Gastrocnemius medialis (tissue), 4 donors: ENCODE data around the gene CDK9. TPM values are rescaled to one million over a fixed set of nuclear protein-coding genes. Genes with fewer than 3 reads are reported as not detected.
"Not testable (repeated sequence)": the region's sequence is repeated elsewhere in the genome, so short reads cannot be mapped to it uniquely, and the experiment has no call there.

Experiments used
- ATAC-seq, 2 donors: fragments of 150-250 bp; one replicate each; pipeline ENCODE4 v1.9.1; 2016
- DNase-seq, 2 donors: peaks; one replicate each; pipeline ENCODE4 v3.0.0-alpha.2; 2019
- H3K27ac ChIP-seq, 4 donors: fragments of 200-600 bp; sonication (generic); 1 replicate in 1 of 4; 2 replicates in 3 of 4; pipeline ENCODE4 v1.5.1; 2016 to 2018; ENCODE audit warnings: mild to moderate bottlenecking in 2 of 4, moderate library complexity in 1 of 4
- H3K27me3 ChIP-seq, 3 donors: fragments of 200-600 bp; sonication (generic) in 2 of 3; 1 replicate in 1 of 3; 2 replicates in 2 of 3; pipeline versions ENCODE4 v1.5.1 to v1.6.0; 2016 to 2019; ENCODE audit warnings: mild to moderate bottlenecking in 1 of 3, moderate library complexity in 1 of 3
- H3K36me3 ChIP-seq, 2 donors: fragments of 200-600 bp; sonication (generic) in 1 of 2; one replicate each; pipeline ENCODE4 v1.5.1; 2017 to 2018
- H3K4me1 ChIP-seq, 2 donors: fragments of 200-600 bp; sonication (generic) in 1 of 2; one replicate each; pipeline ENCODE4 v1.5.1; 2016 to 2017; ENCODE audit warnings: mild to moderate bottlenecking in 2 of 2
- H3K4me3 ChIP-seq, 4 donors: fragments of 200-600 bp; sonication (generic) in 3 of 4; 1 replicate in 1 of 4; 2 replicates in 3 of 4; pipeline ENCODE4 v1.5.1; 2016 to 2019; ENCODE audit warnings: mild to moderate bottlenecking in 2 of 4
- H3K9me3 ChIP-seq, 3 donors: fragments of 200-600 bp; sonication (generic) in 2 of 3; 1 replicate in 1 of 3; 2 replicates in 2 of 3; pipeline ENCODE4 v1.5.1; 2016 to 2019
- POLR2A ChIP-seq, 2 donors: fragments of 450-650 bp; IDR thresholded peaks; one replicate each; pipeline ENCODE4 v1.6.1; 2017; ENCODE audit warnings: antibody characterized with exemption in 2 of 2, mild to moderate bottlenecking in 2 of 2, moderate library complexity in 2 of 2
- in situ Hi-C, 4 donors: fragments of 200-750 bp; cut with MboI; loops; one replicate each; pipeline versions ENCODE4 v1.15.0 to v1.8.0; 2017; ENCODE audit warnings: low sequenced_read_pairs in 4 of 4
- intact Hi-C: fragments of 100-400 bp; cut with DNase I; formaldehyde crosslinking; loops from one replicate; pipeline ENCODE4 v1.15.1; 2023; ENCODE audit warnings: low total_unique reads
- total RNA-seq, 4 donors: library from RNA; depleted of rRNA; stranded (reverse); fragments of >200 nt; gene quantifications; one replicate each; pipeline versions ENCODE4 v1.1.0 to v1.2.3, GENCODE V29; 2016
- TF ChIP-seq, protein P1 (sequence below), 5 experiments: fragments of 450-650 bp in 3 of 5; fragments of 200-600 bp in 2 of 5; sonication (generic) in 2 of 5; IDR thresholded peaks in 4 of 5; conservative IDR thresholded peaks in 1 of 5; 1 replicate in 4 of 5; 2 replicates in 1 of 5; pipeline ENCODE4 v1.5.1; 2016 to 2019; ENCODE audit warnings: antibody characterized with exemption in 5 of 5, mild to moderate bottlenecking in 3 of 5, moderate library complexity in 3 of 5

CDK9 gene
- total RNA-seq, 4 donors from 2014 or later, result 50.3 to 71.2 (median 51.2) TPM

DNA sequence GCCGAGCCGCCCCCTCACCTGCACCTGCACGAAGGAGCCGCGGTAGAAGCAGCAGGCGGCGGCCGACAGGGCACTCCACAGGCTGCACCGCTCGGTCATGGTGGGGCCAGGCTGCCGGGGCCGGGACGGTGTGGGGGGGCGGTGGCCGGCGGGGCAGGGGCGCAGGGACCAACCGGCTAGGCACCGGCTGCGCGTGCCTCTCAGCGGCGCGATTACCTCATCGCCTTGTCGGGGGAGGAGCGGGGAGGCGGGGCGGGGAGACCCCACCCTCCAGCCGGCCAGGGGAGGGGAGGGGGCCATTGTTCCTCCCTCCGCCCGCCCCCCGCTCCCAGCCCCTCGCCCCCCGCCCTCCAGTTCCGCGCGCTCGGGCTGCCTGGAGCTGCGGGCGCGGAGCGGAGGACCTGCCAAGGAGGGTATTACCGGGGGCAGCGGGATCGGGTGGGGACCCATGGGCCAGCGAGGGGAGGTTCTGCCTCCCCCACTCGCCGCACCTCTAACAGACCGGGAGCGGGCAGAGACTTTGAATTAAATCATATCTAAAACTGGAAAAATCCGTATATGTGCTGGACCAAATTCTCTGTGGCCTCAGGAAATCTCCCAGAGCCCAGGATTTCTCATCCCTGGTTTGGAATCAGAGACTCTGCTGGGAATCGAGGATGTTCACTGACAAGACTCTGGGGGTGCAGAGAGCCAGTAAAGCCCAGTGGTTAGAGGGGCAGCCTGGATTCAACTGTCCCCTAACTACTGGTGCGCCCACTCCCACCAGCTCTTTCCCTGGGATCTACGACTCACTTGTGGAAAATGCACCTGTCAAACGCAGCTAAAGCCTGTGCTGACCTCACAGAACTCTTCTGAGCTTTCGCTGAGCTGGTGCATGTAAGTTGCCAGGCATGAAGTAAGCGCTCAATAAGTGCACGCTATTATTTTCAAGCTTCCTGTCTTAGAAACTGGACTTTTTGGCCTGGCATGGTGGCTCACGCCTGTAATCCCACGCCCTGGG lies 30.5 kb upstream of the CDK9 start:
- H3K4me1 ChIP-seq, result peaks cover 0 to 10% of the 10 kb centered on the region in 2 donors
- ATAC-seq (peak in 1 of 2 donors; percentile 14), DNase-seq (no peak)
- H3K27me3 ChIP-seq, result peaks cover 11 to 33% (median 32%) of the 10 kb centered on the region in 3 donors
- intact Hi-C loops (no loop called here), in situ Hi-C loops (no loop called here)
- peak overlapping the region in 3 of 4 donors; percentile 5 to 23 (median 14) for H3K4me3 ChIP-seq
- peak overlapping the region in 3 of 4 donors; percentile 31 to 45 (median 38) for H3K27ac ChIP-seq
- no peaks in the 10 kb centered on the region for H3K36me3 ChIP-seq
- H3K9me3 ChIP-seq, result no peaks in the 10 kb centered on the region
- TF ChIP-seq, protein P1, sequence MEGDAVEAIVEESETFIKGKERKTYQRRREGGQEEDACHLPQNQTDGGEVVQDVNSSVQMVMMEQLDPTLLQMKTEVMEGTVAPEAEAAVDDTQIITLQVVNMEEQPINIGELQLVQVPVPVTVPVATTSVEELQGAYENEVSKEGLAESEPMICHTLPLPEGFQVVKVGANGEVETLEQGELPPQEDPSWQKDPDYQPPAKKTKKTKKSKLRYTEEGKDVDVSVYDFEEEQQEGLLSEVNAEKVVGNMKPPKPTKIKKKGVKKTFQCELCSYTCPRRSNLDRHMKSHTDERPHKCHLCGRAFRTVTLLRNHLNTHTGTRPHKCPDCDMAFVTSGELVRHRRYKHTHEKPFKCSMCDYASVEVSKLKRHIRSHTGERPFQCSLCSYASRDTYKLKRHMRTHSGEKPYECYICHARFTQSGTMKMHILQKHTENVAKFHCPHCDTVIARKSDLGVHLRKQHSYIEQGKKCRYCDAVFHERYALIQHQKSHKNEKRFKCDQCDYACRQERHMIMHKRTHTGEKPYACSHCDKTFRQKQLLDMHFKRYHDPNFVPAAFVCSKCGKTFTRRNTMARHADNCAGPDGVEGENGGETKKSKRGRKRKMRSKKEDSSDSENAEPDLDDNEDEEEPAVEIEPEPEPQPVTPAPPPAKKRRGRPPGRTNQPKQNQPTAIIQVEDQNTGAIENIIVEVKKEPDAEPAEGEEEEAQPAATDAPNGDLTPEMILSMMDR (IDR thresholded peaks at IDR 0.05 in 4 of 5, conservative IDR thresholded peaks at IDR 0.05 in 1 of 5), result no peak
- TF ChIP-seq POLR2A (IDR thresholded peaks at IDR 0.05), result no peak

DNA sequence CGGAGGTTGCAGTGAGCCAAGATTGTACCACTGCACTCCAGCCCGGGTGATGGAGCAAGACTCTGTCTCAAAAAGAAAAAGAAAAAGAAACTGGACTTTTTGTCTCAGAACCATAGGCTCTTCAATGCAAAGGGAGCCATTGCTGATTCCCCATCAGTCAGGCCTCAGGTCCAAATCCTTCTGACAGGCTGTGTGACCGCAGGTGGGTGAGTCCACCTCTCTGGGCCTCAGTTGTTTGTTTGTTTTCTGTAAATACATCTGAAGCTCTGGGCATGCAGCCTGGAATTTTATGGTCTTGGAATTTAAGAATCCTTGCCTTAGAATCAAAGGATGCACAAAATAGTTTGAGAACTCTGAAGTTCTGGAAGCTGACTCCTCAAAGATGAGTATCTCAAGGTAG lies 29.6 kb upstream of the CDK9 start:
- DNase-seq, result no peak
- intact Hi-C loops, result no loop called here
- Histone ChIP-seq H3K4me1 (peaks cover 0 to 10% of the 10 kb centered on the region in 2 donors), H3K27ac (no peak overlapping the region), H3K4me3 (no peak overlapping the region), H3K9me3 (no peaks in the 10 kb centered on the region), H3K27me3 (peaks cover 11 to 33% (median 32%) of the 10 kb centered on the region in 3 donors), H3K36me3 (no peaks in the 10 kb centered on the region)
- TF ChIP-seq, protein P1 (IDR thresholded peaks at IDR 0.05 in 4 of 5, conservative IDR thresholded peaks at IDR 0.05 in 1 of 5), result no peak
- TF ChIP-seq POLR2A (IDR thresholded peaks at IDR 0.05), result no peak
- in situ Hi-C loops, result no loop called here
- ATAC-seq, result no peak

DNA sequence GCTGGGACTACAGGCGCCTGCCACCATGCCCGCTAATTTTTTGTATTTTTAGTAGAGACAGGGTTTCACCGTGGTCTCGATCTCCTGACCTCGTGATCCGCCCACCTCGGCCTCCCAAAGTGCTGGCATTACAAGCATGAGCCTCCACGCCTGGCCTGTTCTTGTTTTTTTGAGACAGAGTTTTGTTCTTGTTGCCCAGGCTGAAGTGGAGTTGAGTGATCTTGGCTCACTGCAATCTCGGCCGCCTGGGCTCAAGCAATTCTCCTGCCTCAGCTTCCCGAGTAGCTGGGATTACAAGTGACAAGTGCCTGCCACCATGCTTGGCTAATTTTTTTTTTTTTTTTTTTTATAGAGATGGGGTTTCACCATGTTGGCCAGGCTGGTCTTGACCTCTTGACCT lies 29.1 kb upstream of the CDK9 start:
- ATAC-seq, H3K9me3 ChIP-seq, H3K4me3 ChIP-seq, in situ Hi-C loops, DNase-seq, intact Hi-C loops, H3K27ac ChIP-seq, H3K36me3 ChIP-seq: not testable (repeated sequence)
- Histone ChIP-seq H3K4me1 (peaks cover 0 to 10% of the 10 kb centered on the region in 2 donors), H3K27me3 (peaks cover 11 to 33% (median 32%) of the 10 kb centered on the region in 3 donors)

DNA sequence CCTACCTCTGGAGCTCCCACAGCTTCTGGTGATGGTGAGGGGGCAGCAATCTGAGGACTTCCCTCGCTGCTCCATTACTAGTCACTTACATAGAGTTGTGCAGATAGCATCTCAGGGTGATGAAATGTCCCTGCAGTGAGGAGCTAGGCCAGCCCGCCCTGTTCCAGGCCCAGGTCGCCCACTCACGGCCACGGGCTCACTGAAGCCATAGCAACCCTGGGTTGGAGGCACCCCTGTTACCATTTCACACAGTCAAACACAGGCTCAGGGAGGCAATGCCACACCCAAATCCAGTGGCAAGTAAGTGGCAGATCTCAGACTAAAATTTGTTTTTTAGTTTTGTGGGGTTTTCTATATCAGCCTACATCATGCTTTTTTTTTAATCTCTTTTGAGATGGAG lies 27.0 kb upstream of the CDK9 start:
- DNase-seq (no peak), ATAC-seq (no peak)
- intact Hi-C loops (no loop called here), in situ Hi-C loops (no loop called here)
- no peaks in the 10 kb centered on the region for H3K9me3 ChIP-seq
- peaks cover 6 to 30% (median 21%) of the 10 kb centered on the region in 3 donors for H3K27me3 ChIP-seq
- TF ChIP-seq POLR2A (IDR thresholded peaks at IDR 0.05), result no peak
- TF ChIP-seq, protein P1 (IDR thresholded peaks at IDR 0.05 in 4 of 5, conservative IDR thresholded peaks at IDR 0.05 in 1 of 5), result no peak
- no peaks in the 10 kb centered on the region for H3K36me3 ChIP-seq
- peak overlapping the region in 3 of 4 donors; percentile 9 to 44 (median 33) for H3K27ac ChIP-seq
- H3K4me3 ChIP-seq, result no peak overlapping the region
- peaks cover 0 to 10% of the 10 kb centered on the region in 2 donors for H3K4me1 ChIP-seq

DNA sequence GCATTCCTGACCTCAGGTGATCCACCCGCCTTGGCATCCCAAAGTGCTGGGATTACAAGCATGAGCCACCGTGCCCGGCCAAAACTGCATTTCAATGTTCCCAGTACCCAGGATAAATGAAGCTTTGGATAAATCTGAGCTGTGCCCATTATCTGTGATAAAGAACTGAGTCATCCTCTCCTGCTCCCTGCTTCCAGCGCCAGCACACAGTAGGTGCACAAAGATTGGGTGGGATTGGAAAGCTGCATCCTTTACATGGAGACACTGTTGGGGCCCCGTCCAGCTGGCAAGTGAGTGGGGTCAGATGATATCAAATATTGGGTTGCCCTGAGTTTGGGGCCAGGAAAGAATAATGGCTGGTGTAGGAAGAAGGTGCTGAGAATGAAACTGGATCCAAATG lies 24.8 kb upstream of the CDK9 start:
- Histone ChIP-seq H3K9me3 (no peaks in the 10 kb centered on the region), H3K36me3 (no peaks in the 10 kb centered on the region), H3K27ac (peak overlapping the region in 3 of 4 donors; percentile 51 to 81 (median 76)), H3K4me3 (peak overlapping the region in 2 of 4 donors; percentile 37 to 38), H3K4me1 (peaks cover 0 to 3% of the 10 kb centered on the region in 2 donors), H3K27me3 (peaks cover 0 to 9% (median 2%) of the 10 kb centered on the region in 3 donors)
- in situ Hi-C loops (no loop called here), intact Hi-C loops (no loop called here)
- no peak for ATAC-seq
- no peak for DNase-seq
- no peak for TF ChIP-seq POLR2A (IDR thresholded peaks at IDR 0.05)
- TF ChIP-seq, protein P1 (IDR thresholded peaks at IDR 0.05 in 4 of 5, conservative IDR thresholded peaks at IDR 0.05 in 1 of 5), result no peak
